Esophagus muscularis mucosa (tissue), 3 donors: ENCODE measurements around the gene MID1.

Source experiments
- CTCF ChIP-seq, 3 experiments: fragments of 200-600 bp in 2 of 3; fragments of 450-650 bp in 1 of 3; sonication (generic) in 2 of 3; IDR thresholded peaks; one replicate each; pipeline ENCODE4 v1.5.1; 2017 to 2019; ENCODE audit warnings: antibody characterized with exemption in 3 of 3, mild to moderate bottlenecking in 2 of 3, moderate library complexity in 1 of 3
- POLR2A ChIP-seq: fragments of 450-650 bp; IDR thresholded peaks from one replicate; pipeline ENCODE4 v1.6.1; 2017; ENCODE audit warnings: antibody characterized with exemption, moderate library complexity, mild to moderate bottlenecking, low read depth
- POLR2AphosphoS5 ChIP-seq, 2 donors: sonication (generic); formaldehyde crosslinking; IDR thresholded peaks; one replicate each; pipeline ENCODE4 v1.6.1; 2017; ENCODE audit warnings: antibody characterized with exemption in 2 of 2

DNA sequence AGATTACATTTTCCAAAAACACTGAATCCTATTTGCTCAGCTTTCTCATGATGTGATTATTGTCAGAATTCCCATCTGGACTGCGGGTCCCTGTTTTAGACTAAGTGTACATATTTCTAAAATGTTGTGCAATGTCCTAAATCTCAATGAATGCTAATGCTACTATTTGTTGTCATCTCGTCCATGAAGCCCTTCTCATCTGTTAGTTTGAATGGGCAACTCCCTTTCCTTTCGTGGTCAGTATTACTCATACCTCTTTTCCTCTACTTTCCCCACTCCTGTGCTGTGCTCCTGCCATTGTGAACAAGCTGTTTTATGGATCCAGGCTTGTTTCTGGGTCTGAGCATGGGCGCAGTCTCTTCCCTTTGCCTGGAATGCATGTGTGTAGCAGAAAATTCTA lies 91.0 kb downstream of the MID1 start:
- TF ChIP-seq POLR2A (no peak), CTCF (IDR thresholded peaks at IDR 0.05) (no peak), POLR2AphosphoS5 (IDR thresholded peaks at IDR 0.05) (no peak)
